Ecto neural progenitor cell (in vitro differentiated cells): Measurements from ENCODE around the gene SMIM10.
"Not testable (repeated sequence)": the region's sequence is repeated elsewhere in the genome, so short reads cannot be mapped to it uniquely, and the experiment has no call there.

Experiments
- DNase-seq: peaks from one replicate; pipeline ENCODE4 v3.0.0-alpha.2; 2018; ENCODE audit warnings: low spot score

SMIM10 gene

DNA sequence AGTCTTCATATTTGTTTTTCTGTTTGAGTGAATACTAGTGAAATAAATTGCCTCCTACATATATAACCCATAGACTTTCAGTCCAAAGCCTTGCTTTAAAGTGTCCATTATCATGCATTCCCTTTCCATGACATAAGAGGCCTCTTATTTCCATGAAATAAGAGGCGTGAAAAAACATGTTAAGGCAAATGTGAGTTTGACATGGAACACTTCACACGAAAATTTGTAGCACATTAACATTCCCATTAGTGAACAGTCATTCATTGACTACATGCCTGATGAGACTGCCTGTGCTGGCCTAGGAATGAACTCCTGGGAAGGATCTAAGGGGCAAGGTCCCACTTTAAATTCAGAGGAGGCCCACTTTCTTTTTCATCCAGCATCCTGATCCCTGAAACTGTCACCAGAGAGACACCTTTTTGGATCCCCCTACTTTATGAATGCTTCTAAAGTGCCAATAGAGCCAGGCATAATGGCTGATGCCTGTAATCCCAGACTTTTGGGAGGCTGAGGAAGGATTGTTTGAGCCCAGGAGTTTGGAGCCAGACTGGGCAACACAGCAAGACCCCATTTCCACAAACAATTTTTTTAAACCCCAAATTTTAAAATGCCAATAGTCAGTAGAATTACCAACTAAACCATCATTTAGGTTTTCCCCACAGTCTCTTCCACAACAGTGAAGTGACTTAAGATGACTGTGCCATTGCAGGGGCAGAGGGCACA is 24.9 kb downstream of the SMIM10 start:
- DNase-seq: no peak

DNA sequence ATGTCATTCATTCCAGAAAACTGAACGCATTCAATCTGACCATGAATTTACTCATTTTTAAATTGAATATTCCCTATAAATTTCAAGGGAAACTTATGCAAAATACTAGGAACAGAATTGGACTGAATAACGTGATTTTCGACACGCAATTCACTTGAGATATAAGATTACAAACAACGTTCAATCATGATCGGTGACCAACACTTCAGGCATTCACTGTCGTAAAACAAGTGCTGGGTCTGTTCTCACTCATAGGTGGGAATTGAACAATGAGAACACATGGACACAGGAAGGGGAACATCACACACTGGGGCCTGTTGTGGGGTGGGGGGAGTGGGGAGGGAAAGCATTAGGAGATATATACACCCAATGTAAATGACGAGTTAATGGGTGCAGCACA is 29.1 kb downstream of the SMIM10 start:
- not testable (repeated sequence) for DNase-seq

DNA sequence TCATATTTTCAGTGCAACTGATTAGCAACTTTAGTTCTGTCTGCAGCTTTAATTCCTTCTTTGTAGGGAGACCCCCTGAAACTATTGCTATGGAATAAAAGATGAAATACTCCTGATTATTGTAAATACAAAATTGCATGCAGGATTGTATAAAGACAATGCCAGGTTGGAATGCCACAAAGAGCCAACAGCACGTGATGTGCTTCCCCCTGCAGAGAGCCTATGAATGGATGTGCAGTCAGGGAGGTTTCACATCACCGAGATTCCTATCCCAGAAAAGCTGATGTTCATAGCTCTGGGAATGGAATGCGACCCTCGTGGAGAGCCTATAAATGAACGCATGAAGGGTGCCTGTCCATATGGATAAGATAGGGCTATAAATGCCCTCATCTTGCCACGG is 33.0 kb downstream of the SMIM10 start:
- DNase-seq: not testable (repeated sequence)

DNA sequence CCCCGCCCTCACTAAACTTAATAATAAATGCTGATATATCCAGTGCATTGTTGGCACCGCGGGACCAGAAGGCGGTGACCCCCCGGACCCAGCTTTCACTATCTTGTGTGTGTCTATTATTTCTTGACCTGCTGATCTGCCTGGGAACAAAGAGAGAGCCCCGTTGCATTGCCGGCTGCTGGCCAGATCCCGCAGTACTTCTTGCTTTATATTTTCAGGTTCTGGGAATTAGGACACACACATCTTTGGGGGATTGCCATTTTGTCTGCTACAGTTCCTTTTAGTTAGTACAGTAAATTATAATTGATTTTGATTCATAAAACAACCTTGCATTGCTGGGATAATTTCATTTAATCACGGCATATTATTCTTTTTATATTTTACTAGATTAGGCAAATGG is 33.7 kb downstream of the SMIM10 start:
- DNase-seq: no peak

- not testable (repeated sequence) for DNase-seq
Observed at GRCh38 chrX:135030207-135030963, 39.6 kb downstream of the SMIM10 start.

DNA sequence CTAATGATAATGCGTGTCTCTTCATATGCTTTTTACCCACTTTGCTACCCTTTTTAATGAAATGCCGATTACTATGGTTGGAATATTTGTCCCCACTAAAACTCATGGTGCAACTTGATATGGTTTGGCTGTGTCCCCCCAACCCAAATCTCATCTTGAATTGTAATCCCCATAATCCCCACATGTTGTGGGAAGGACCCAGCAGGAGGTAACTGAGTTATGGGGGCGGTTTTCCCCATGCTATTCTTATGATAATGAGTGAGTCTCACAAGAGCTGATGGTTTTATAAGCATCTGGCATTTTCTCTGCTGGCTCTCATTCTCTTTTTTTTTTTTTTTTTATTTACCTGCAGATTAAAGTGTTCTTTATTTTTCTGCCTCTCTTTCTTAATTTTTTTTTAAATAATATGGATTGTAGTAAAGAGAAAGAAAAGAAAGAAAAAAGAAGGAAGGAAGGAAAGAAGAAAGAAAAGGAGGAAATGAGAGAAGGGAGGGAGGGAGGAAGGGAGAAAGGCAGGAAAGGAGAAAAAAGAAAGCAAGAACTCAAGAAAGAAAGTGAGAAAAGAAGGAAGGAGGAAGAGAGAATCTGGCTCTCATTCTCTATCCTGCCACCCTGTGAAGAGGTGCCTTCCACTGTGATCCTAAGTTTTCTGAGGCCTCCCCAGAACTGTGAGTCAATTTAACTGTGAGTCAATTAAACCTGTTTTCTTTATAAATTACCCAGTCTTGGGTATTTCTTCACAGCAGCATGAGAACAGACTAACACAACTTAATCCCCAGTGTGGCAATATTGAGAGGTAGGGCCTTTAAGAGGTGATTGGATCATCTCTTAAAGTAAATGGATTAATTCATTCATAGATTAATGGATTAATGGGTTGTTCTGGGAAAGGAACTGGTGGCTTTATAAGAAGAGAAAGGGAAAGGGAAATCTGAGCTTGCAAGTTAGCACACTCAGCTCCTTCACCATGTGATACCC is 50.6 kb downstream of the SMIM10 start:
- DNase-seq: not testable (repeated sequence)
